NCI-H2171 treated with DMSO at 0.1 percent for 48 hours (cell line): ENCODE data around the gene PFKFB3.

ENCODE experiments used
- DNase-seq: peaks from one replicate; lab custom pipeline; 2025; lab: John Stamatoyannopoulos, UW

The PFKFB3 gene

GRCh38 chr10:6300784-6301460 lies 98.2 kb downstream of the PFKFB3 start:
- no peak for DNase-seq

- DNase-seq: no peak
Observed at GRCh38 chr10:6301488-6302075, 98.8 kb downstream of the PFKFB3 start.
